HG03139 (cell line): Measurements from ENCODE around the gene ZC3H15.
A peak's percentile ranks its signal among the peaks of the same experiment; 100 is the strongest.
"Not testable (repeated sequence)": the region's sequence is repeated elsewhere in the genome, so short reads cannot be mapped to it uniquely, and the experiment has no call there.

Experiments used
- ATAC-seq: cut with Tn5 transposase; IDR thresholded peaks from one replicate; pipeline ENCODE4 v1.9.1; 2021; ENCODE audit not compliant: unreplicated experiment

ZC3H15 gene

GRCh38 chr2:186485871-186486650, at the start of gene ZC3H15:
Gene ZC3H15 (plus strand): TSS chr2:186486260. CDS start chr2:186486383, 123 bp downstream.
- peak; percentile 77 for ATAC-seq

- ATAC-seq: no peak
These were observed 48.3 kb upstream of the ZC3H15 start for GRCh38 chr2:186437719-186438118.

- ATAC-seq: not testable (repeated sequence)
These were observed 46.4 kb upstream of the ZC3H15 start for GRCh38 chr2:186439673-186440095.

- no peak for ATAC-seq
These were observed 45.6 kb upstream of the ZC3H15 start for GRCh38 chr2:186440506-186440905.

GRCh38 chr2:186442885-186443284, 43.2 kb upstream of the ZC3H15 start:
- no peak for ATAC-seq

- ATAC-seq: no peak
These were observed 42.2 kb upstream of the ZC3H15 start for GRCh38 chr2:186443851-186444250.

- no peak for ATAC-seq
These were observed 40.6 kb upstream of the ZC3H15 start for GRCh38 chr2:186445506-186445905.

GRCh38 chr2:186455613-186456012, 30.4 kb upstream of the ZC3H15 start:
- no peak for ATAC-seq

GRCh38 chr2:186456941-186457340, 29.1 kb upstream of the ZC3H15 start:
- no peak for ATAC-seq

- ATAC-seq: no peak
These were observed 28.2 kb upstream of the ZC3H15 start for GRCh38 chr2:186457908-186458307.

GRCh38 chr2:186459009-186459408, 27.1 kb upstream of the ZC3H15 start:
- ATAC-seq: no peak

- peak; percentile 58 for ATAC-seq
These were observed 25.6 kb upstream of the ZC3H15 start for GRCh38 chr2:186460465-186460864.

GRCh38 chr2:186466743-186467142, 19.3 kb upstream of the ZC3H15 start:
- no peak for ATAC-seq

GRCh38 chr2:186467421-186467820, 18.6 kb upstream of the ZC3H15 start:
- no peak for ATAC-seq

- not testable (repeated sequence) for ATAC-seq
These were observed 13.2 kb upstream of the ZC3H15 start for GRCh38 chr2:186472722-186473493.

GRCh38 chr2:186474239-186474638, 11.8 kb upstream of the ZC3H15 start:
- peak; percentile 61 for ATAC-seq

- ATAC-seq: no peak
These were observed 8.3 kb upstream of the ZC3H15 start for GRCh38 chr2:186477790-186478189.

- ATAC-seq: no peak
These were observed 5.1 kb upstream of the ZC3H15 start for GRCh38 chr2:186480991-186481390.

- no peak for ATAC-seq
These were observed 1.9 kb upstream of the ZC3H15 start for GRCh38 chr2:186484062-186484735.

- ATAC-seq: no peak
These were observed 537 bp upstream of the ZC3H15 start for GRCh38 chr2:186485576-186485870.
